ENCODE data around the gene HEATR5A. TPM values are rescaled to one million over a fixed set of nuclear protein-coding genes. Genes with fewer than 3 reads are reported as not detected.

The HEATR5A gene
- total and polyA plus RNA-seq, 9 of the 15 experiments (the other 6 are each of a cell fraction or from before 2014, with no cell fraction given) = 8.0 to 50.9 (median 23.0) TPM

GRCh38 chr14:31251028-31251958 is 169.1 kb downstream of the HEATR5A start:
- ChIA-PET POLR2A (no interaction called here), CTCF (ENCODE audit: low intra/inter-chr PET ratio) (no interaction called here)
- ATAC-seq (peak; percentile 50), FAIRE-seq (no peak), DNase-seq (ENCODE audit: extremely low read depth in 1 of 4, low spot score in 3 of 4) (no peak)
- Histone ChIP-seq H3K9ac (ENCODE audit: insufficient read depth in 1 of 2, low read depth in 2 of 2, low read length in 2 of 2) (peak overlapping the region in 1 of 2 experiments; percentile 68; a peak in 1 of 4 replicates), H3K4me1 (replicated peaks in 1 of 2; ENCODE audit: control insufficient read depth in 2 of 2, insufficient read depth in 2 of 2, low read length in 2 of 2) (no peaks in the 10 kb centered on the region; a peak in 1 of 5 replicates), H2AFZ (ENCODE audit: low read depth, low read length) (peak overlapping the region; percentile 61), H3K79me2 (ENCODE audit: control insufficient read depth, insufficient read depth, low read length) (no peaks in the 10 kb centered on the region), H3K9me1 (ENCODE audit: control insufficient read depth, insufficient read depth, low read length) (no peaks in the 10 kb centered on the region), H3K36me3 (ENCODE audit: control insufficient read depth, insufficient read depth, low read length) (no peaks in the 10 kb centered on the region), H3K4me3 (no peak overlapping the region), H3K27me3 (ENCODE audit: control insufficient read depth in 2 of 2, insufficient read depth in 2 of 2, low read length in 2 of 2) (no peaks in the 10 kb centered on the region), H3K27ac (ENCODE audit: extremely low read depth, low read depth, low read length) (no peak overlapping the region), H4K20me1 (replicated peaks; ENCODE audit: control insufficient read depth, insufficient read depth, low read length) (no peaks in the 10 kb centered on the region), H3K4me2 (ENCODE audit: insufficient read depth, low read length) (no peak overlapping the region), H3K9me3 (replicated peaks; ENCODE audit: control insufficient read depth, insufficient read depth, low read depth, low read length) (no peaks in the 10 kb centered on the region)
- no TSS peak for BruUV-seq (replicated peaks)
- in situ Hi-C loops (cut with MboI) (no loop called here), intact Hi-C loops (cut with micrococcal nuclease) (no loop called here)
- 42% methylated on average over 6 of the region's 10 CpGs for WGBS (ENCODE audit: insufficient coverage, low coverage, missing lambda C conversion rate)
- no peak for TF ChIP-seq ZBTB8A (IDR thresholded peaks at IDR 0.05; ENCODE audit: partially characterized antibody)
- TF ChIP-seq YY1 (IDR thresholded peaks at IDR 0.05; ENCODE audit: borderline replicate concordance in 1 of 3, control insufficient read depth in 1 of 3, extremely low read depth in 1 of 3, insufficient read depth in 3 of 3, insufficient read length in 1 of 3, insufficient replicate concordance in 2 of 3, low read depth in 1 of 3, low read length in 2 of 3) = peak in 1 of 3 experiments; percentile 46

DNA sequence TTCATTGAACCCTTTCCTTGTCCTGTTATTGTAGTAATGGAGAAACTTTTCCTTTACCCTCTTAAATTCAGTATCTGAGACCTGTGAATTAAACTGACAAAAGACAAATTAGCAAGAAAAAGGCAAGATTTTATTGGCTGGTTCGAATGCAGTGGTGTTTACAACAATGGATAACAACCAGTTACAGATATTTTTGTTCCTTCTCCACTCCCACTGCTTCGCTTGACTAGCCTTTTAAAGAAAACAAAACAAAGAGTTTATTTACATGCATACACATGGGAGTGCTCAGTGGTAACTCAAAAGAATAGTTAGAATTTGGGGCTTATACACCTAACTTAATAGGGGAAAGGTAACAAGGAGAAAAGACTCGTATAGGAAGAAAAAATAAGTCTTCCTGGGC is 175.7 kb downstream of the HEATR5A start:
- H4K20me1 ChIP-seq (replicated peaks; ENCODE audit: control insufficient read depth, insufficient read depth, low read length) = no peaks in the 10 kb centered on the region
- TF ChIP-seq SMAD1 (IDR thresholded peaks at IDR 0.05; ENCODE audit: low read depth, low read length, partially characterized antibody) = no peak
- TF ChIP-seq E2F1 (CRISPR knock-in tag; IDR thresholded peaks at IDR 0.05) = no peak
- TF ChIP-seq XRCC5 (IDR thresholded peaks at IDR 0.05; ENCODE audit: low read depth, low read length) = no peak
- TF ChIP-seq NCOA1 (IDR thresholded peaks at IDR 0.05; ENCODE audit: low read depth) = no peak
- no peak for TF ChIP-seq ZC3H8 (IDR thresholded peaks at IDR 0.05)
- TF ChIP-seq IRF2 (CRISPR knock-in tag; IDR thresholded peaks at IDR 0.05) = no peak
- TF ChIP-seq BCL6 (CRISPR knock-in tag; IDR thresholded peaks at IDR 0.05) = no peak
- no peak for TF ChIP-seq BRD4 (IDR thresholded peaks at IDR 0.05)
- TF ChIP-seq TRIM28 (IDR thresholded peaks at IDR 0.05) = no peak
- TF ChIP-seq ESRRB (CRISPR knock-in tag; IDR thresholded peaks at IDR 0.05; ENCODE audit: borderline replicate concordance) = no peak
- no peak for TF ChIP-seq ZNF347 (CRISPR knock-in tag; IDR thresholded peaks at IDR 0.05; ENCODE audit: low read depth)
- intact Hi-C loops (cut with micrococcal nuclease) = loop anchor here (5.0 kb wide), 1 partner anchor 37 kb away; the partner anchor contains the start of gene HECTD1
- H3K4me2 ChIP-seq (ENCODE audit: insufficient read depth, low read length) = no peak overlapping the region
- no peak for DNase-seq (ENCODE audit: extremely low read depth in 1 of 4, low spot score in 3 of 4)
- BruUV-seq (replicated peaks) = no TSS peak
- no peaks in the 10 kb centered on the region for H3K79me2 ChIP-seq (ENCODE audit: control insufficient read depth, insufficient read depth, low read length)
- ChIA-PET POLR2A (no interaction called here), CTCF (ENCODE audit: low intra/inter-chr PET ratio) (no interaction called here)
- no peak for ATAC-seq
- 62% methylated on average over 3 of the region's 3 CpGs for WGBS (ENCODE audit: insufficient coverage, low coverage, missing lambda C conversion rate)
- no peak overlapping the region for H3K27ac ChIP-seq (ENCODE audit: extremely low read depth, low read depth, low read length)
- no peaks in the 10 kb centered on the region for H3K27me3 ChIP-seq (ENCODE audit: control insufficient read depth in 2 of 2, insufficient read depth in 2 of 2, low read length in 2 of 2)
- peaks cover 0 to 30% of the 10 kb centered on the region in 2 experiments; a peak in 3 of 5 replicates for H3K4me1 ChIP-seq (replicated peaks in 1 of 2; ENCODE audit: control insufficient read depth in 2 of 2, insufficient read depth in 2 of 2, low read length in 2 of 2)
- no peaks in the 10 kb centered on the region for H3K36me3 ChIP-seq (ENCODE audit: control insufficient read depth, insufficient read depth, low read length)
- H3K9me1 ChIP-seq (ENCODE audit: control insufficient read depth, insufficient read depth, low read length) = no peaks in the 10 kb centered on the region
- H3K4me3 ChIP-seq = no peak overlapping the region
- no peak for FAIRE-seq
- no peak overlapping the region for H3K9ac ChIP-seq (ENCODE audit: insufficient read depth in 1 of 2, low read depth in 2 of 2, low read length in 2 of 2)
- in situ Hi-C loops (cut with MboI) = no loop called here
- no peaks in the 10 kb centered on the region for H3K9me3 ChIP-seq (replicated peaks; ENCODE audit: control insufficient read depth, insufficient read depth, low read depth, low read length)
- no peak overlapping the region for H2AFZ ChIP-seq (ENCODE audit: low read depth, low read length)
